CD4-positive, alpha-beta T cell treated with Interleukin-21 for 1 hour (primary cell): ENCODE data around the gene CFAP65.

Experiments used
- DNase-seq: peaks from one replicate; pipeline ENCODE4 v3.0.0-alpha.2; 2020

CFAP65 gene

DNA sequence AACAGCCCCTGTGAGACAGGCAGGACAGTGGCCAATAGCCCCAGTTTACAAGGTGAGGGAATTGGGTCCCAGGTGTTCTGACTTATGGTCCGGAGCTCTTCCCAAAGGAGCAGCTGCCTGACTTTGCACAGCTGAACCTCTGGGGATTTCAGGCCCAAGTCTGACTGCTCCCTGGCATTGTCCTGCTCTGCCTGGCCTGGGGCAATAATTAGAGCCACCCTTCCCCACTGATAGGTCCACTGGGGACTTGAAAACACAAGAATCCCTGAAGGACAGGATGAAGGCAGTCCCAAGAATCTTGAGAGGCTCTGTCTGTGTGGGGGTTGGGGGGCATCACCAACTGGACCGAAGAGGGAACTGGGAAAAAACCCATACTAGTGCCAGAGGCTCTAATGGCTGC is 52.7 kb downstream of the CFAP65 start:
- DNase-seq = no peak

GRCh38 chr2:218988164-218988563 is 53.2 kb downstream of the CFAP65 start:
- DNase-seq = no peak

- DNase-seq = no peak
Observed at GRCh38 chr2:218986148-218986761, 55.1 kb downstream of the CFAP65 start.

DNA sequence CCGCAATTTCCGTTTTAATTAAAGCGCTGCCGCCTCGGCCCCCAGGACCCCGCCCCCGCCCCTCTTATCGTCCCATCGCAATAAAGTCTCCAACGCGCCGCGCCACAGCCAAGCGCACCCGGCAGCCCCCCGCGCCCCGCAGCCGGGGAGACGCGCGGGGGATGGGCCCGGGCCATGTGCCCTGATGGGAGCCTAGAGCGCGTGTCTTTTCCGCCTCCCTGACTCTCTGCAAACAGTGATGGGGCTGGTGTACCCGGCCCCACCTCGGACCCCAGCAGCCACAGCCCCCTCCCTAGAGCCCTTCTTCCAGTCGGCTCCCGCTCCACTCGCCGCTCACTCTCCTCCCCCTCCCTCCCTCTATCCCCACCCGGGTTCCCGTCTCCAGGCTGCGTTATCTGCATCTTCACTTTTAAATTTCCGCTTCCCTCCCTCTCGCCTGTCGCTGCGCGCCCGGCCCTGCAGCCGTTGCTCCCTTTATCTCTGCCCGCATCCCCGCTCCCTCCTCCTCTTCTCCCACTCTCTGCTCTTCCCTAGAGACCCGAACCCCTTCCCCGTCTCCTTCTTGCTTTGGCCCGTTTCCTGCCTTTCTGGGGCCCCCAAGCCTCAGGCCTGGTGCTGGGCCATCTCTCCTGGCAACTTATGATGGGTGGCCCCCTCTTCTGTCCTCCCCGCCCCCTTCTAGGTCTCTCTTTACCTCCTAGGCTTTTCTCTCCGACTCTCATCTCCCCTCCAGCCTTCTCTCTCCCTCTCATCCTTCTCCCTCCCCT is 55.8 kb downstream of the CFAP65 start:
- no peak for DNase-seq

DNA sequence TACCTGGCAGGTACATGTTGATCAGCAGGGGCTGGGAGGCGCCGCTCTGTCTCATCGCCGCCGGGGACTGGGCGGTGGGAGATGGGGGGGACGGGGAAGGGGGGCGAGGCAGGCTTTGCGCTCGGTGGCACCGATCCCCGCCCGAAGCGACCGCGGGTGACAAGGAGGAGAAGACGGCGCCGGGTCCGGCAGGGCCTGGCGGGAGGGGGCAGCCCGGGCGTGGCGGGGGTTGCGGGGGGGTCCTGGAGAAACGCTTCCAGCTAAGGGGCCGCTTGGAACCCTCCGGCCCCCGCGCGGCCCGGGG is 56.3 kb downstream of the CFAP65 start, which contains the start of gene FEV:
TSS of gene FEV (minus strand) at position 164 of the 304 bp plus-strand sequence. CDS start at position 55, 109 bp downstream.
- DNase-seq = no peak

GRCh38 chr2:218984239-218985020 is 56.9 kb downstream of the CFAP65 start:
- no peak for DNase-seq

- no peak for DNase-seq
Observed at GRCh38 chr2:218983934-218984238, 57.4 kb downstream of the CFAP65 start.

- DNase-seq = no peak
Observed at GRCh38 chr2:218983263-218983933, 57.9 kb downstream of the CFAP65 start.

DNA sequence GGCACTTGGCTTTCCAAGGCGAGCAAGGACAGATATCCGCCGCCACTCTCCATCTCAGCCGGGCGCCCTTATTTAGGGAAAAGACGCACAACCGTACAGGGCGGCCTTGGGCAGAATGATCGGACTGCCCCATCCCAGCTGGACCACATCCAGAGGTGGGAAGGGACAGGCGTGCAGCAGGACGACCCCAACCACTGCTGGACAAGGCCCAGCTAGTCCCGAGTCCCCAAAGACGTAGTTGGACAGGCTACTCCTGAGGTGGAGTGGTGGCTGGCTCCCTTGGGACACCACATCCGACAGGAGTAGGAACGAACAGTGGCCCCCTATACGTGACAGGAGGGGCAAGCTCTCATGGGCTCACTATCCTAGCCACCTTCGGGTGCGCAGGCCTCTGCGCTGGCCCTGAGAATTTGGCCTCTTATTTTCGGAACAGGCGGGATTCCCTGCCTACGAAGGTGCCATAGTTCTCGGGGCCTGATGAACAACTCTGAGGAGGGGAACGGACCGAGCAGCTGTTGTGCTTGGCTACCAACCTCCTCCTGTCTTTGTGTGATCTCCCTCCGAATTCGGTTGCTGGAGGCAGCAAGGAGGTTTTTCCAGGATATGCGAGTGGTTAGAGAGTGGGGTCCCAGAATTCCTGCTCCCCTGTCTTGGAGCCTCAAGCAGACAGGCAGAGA is 58.6 kb downstream of the CFAP65 start:
- DNase-seq = no peak

DNA sequence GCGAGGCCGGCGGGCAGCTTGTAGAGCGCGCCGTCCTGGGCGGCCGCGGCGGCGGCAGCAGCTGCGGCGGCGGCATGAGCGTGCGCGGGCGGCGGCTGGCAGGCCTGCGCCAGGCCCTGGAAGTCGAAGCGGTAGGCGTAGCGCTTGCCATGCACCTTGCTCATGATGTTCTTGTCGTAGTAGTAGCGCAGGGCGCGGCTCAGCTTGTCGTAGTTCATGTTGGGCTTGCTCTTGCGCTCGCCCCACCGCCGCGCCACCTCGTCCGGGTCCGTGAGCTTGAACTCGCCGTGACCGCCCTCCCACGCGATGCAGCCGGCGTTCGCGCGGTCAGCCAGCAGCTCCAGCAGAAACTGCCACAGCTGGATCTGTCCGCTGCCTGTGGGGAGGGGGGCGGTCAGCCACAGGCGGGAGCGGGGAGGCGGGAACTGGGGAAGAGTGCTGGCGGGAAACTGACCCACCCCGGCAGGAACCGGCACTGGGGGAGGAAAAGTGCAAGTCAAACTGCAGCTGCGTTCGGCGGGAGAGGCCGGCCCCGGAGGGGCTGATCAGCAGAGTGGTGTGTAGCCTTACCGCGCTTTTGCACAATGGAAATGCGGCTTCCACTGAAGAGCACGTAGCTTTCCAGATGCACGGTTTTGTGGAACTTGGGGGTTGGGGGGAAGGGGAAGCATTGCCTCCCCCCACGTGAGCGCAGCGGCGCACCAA is 59.3 kb downstream of the CFAP65 start:
- DNase-seq = peak; percentile 34

DNA sequence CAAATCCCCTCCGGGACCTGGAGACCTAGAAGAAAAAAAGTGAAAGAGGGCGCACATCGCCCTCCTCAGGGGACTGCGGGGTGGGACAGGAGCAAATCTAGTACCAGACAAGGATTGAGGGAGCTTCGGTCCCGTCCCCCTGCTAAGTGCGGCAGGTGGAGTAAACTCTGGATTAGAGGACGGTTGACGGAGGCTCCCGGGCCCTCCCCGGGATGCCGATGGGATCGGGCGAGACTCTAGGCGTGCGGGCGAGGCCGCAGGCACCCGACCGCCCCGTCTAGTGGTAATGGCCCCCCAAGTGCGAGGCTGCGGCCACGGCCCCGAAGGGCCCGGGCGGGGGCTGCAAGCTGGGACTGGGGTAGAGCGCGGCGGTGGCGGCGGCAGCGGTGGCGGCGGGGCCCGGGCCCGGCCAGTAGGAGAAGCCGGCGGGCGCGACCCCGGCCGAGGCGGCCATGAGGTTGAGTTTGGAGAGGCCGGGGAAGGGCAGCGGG is 59.9 kb downstream of the CFAP65 start:
- no peak for DNase-seq

DNA sequence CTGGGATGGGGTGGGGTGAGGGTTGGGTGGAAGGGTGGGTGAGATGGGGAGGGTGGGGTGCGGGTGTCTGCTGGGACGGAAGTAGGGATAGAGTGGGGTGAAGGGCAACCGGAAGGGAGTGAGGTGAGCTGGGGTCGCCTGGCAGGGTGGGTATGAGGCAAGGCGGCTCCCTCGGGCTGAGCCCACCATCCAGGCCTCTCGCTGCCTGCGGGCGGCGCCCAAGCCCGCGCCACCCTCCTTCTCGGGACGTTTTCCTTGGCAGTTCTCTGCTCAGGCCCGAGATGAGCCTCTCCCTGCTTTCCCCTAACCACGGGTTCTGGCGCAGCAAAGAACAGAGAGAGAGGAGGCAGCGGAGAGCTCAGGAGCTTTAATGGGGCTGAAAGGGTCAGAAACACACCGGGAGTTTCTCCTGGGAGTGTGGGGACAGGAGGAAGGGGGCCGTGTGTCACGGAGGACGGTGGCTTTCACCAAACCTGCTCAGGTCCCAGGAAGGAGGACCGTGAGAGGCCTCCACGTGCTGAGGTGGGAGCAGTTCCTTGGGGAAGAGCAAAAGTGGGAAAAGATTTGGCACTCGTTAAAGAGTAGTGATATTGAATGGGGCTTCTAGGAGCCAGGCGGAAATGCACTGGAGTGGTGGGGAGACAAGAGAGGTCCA is 60.5 kb downstream of the CFAP65 start:
- no peak for DNase-seq

GRCh38 chr2:218979846-218980734 is 61.2 kb downstream of the CFAP65 start:
- peak; percentile 84 for DNase-seq

- DNase-seq = no peak
Observed at GRCh38 chr2:218975060-218975777, 66.1 kb downstream of the CFAP65 start.

DNA sequence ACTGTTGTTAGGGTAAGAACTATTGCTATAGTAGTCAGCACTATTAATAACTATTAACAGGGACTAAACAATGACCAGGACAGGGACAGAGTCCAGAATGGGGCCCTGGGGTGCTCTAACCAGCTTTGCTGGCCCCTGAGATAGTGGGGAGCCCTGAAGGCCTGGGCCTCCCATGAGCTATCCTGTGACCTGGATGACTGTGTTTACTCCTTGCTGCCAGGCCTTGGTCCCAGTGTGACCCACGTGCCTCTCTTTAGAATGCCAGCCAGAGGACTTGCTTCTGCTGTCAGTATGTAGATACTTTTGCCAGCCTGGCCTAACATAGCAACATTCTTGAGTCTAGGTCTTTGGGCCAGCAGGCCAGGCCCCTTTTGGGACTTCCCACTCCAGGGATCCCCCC is 70.4 kb downstream of the CFAP65 start:
- DNase-seq = no peak

DNA sequence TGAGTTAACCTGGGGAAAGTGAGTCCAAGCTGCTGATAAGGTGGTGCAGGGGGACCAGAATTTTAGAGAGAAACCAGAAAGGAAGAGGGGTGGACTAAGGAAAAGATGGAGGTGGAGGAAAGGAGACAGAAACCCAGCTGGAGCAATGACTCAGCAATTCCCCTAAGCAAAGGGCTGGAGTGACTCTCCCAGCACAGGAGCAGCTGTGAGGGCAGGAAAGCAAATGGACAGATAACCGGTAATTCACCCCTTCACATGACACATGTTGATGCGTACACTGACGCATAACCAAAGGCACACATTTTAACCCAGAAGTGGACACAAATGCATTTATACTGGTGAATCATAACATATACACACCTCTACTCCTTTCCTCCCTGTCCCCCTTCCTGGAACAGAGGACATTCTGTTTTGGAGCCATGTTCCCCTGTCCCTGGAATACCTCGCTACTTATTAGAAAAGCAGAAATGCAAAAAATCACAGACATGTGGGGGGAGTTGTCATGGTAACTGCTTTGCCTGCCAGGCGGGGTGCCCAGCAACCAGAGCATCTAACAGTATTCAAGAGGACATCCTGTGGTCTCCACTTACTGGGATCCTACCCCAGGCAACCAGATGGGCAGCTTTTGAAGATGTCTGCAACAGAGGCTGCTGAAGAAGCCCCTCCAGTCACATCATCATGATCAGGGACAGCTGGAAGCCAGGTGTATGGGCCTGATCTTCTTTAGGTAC is 77.1 kb downstream of the CFAP65 start:
- DNase-seq = no peak

DNA sequence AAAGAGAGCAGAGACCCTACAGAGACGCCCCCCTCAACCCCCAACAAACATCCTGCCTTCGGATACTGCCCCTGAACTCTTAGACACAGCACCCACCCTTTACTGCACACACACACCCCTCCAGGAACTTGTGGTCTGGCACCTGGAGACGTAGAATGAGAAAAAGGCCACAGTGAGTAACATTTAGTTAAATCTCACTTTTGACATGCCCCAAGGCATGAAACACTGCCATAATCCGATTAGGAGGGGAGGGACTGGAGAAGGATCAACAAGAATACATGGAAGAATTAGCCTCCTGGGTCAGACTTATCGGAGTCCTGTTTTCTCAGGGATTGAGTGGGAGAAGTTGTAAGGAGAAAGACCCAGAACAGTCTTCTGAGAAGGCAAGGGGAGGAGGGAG is 77.7 kb downstream of the CFAP65 start:
- no peak for DNase-seq

GRCh38 chr2:218962859-218963492 is 78.3 kb downstream of the CFAP65 start:
- DNase-seq = peak; percentile 47
